ENCODE measurements around the gene PDGFC. TPM values are rescaled to one million over a fixed set of nuclear protein-coding genes. Genes with fewer than 3 reads are reported as not detected.

The PDGFC gene
- total RNA-seq, 1 donor: 145 TPM

DNA sequence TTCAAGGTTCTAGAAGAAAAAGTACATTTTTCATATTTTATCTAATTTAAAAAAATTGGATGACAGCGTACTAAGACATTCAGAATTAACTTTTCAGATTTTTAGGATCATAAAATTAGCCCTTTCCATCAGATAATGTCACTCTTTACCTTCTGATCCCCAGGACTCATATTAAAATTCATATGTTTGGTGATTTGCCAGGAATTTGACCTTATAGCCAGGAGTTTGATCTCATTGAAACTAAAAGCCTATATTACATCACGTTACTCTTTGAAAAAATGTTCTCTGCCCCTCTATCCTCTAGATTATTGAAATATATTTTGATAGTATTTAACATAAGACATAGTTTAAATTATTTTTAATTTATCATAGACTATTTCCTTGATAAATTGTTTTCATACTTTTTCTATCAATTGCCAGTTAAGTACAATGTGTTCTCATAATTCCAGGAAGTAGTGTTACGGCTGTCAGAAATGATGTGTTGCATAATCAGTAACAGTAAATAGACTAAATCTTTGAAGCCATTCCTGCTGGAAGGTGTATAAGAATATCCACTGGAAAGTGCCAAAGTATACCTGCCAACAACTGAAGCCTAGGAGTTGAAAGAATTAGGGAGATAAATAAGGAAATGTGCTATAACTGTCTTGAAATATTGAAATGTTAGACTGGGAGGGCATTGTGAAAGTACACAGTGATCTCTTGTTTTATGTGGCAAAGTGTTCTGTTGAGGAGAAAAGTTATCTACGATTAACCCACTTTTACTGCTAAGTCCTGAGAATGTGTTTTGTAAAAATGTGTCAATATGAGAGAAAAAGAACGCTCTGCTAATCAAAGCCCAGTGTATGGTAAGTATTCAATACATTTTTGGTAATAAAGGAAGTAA lies 32.9 kb upstream of the PDGFC start:
- no peak for DNase-seq (ENCODE audit: insufficient read length, low spot score, missing footprints)
- no peak overlapping the region for H3K4me2 ChIP-seq (ENCODE audit: insufficient read depth, low read length)
- H4K20me1 ChIP-seq (ENCODE audit: insufficient read depth, low read length): no peaks in the 10 kb centered on the region
- TF ChIP-seq, protein P1, sequence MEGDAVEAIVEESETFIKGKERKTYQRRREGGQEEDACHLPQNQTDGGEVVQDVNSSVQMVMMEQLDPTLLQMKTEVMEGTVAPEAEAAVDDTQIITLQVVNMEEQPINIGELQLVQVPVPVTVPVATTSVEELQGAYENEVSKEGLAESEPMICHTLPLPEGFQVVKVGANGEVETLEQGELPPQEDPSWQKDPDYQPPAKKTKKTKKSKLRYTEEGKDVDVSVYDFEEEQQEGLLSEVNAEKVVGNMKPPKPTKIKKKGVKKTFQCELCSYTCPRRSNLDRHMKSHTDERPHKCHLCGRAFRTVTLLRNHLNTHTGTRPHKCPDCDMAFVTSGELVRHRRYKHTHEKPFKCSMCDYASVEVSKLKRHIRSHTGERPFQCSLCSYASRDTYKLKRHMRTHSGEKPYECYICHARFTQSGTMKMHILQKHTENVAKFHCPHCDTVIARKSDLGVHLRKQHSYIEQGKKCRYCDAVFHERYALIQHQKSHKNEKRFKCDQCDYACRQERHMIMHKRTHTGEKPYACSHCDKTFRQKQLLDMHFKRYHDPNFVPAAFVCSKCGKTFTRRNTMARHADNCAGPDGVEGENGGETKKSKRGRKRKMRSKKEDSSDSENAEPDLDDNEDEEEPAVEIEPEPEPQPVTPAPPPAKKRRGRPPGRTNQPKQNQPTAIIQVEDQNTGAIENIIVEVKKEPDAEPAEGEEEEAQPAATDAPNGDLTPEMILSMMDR (IDR thresholded peaks at IDR 0.05; ENCODE audit: extremely low read depth, low read depth, low read length): no peak
- H3K4me1 ChIP-seq (ENCODE audit: insufficient read depth, low read length): peaks cover 6% of the 10 kb centered on the region
- peak overlapping the region; percentile 26 for H2AFZ ChIP-seq (ENCODE audit: low read length)
- H3K36me3 ChIP-seq (ENCODE audit: insufficient read depth, low read length): no peaks in the 10 kb centered on the region
- H3K27ac ChIP-seq (ENCODE audit: low read depth, low read length): peak overlapping the region; percentile 53
- H3K27me3 ChIP-seq (ENCODE audit: insufficient read depth, low read length): no peaks in the 10 kb centered on the region
- no peaks in the 10 kb centered on the region for H3K9me3 ChIP-seq (ENCODE audit: low read depth, low read length)
- H3K4me3 ChIP-seq (ENCODE audit: insufficient read depth, low read length): no peak overlapping the region
- H3K79me2 ChIP-seq (ENCODE audit: insufficient read depth, low read length): no peaks in the 10 kb centered on the region

DNA sequence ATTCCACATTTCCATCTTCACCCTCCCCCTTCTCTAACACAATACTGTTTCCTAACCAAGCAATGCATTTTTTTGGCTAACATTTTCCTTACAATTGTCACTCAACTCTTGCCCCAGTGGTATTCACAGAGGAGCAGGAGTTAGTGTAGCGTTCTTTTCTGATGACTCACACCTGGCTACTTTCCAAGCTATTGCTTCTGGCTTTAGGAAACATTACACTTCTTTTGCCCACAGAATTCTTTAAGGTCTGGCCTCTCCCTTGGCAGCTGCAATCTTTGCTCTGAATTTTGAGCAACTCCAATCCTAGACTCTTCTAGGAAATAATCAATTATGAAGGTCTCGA lies 27.5 kb upstream of the PDGFC start:
- Histone ChIP-seq H3K27ac (ENCODE audit: low read depth, low read length) (peak overlapping the region; percentile 77), H3K4me1 (ENCODE audit: insufficient read depth, low read length) (peaks cover 18% of the 10 kb centered on the region), H3K4me3 (ENCODE audit: insufficient read depth, low read length) (peak overlapping the region; percentile 37), H3K4me2 (ENCODE audit: insufficient read depth, low read length) (peak overlapping the region; percentile 70), H3K9me3 (ENCODE audit: low read depth, low read length) (no peaks in the 10 kb centered on the region), H4K20me1 (ENCODE audit: insufficient read depth, low read length) (no peaks in the 10 kb centered on the region), H2AFZ (ENCODE audit: low read length) (peak overlapping the region; percentile 60), H3K36me3 (ENCODE audit: insufficient read depth, low read length) (no peaks in the 10 kb centered on the region), H3K79me2 (ENCODE audit: insufficient read depth, low read length) (no peaks in the 10 kb centered on the region), H3K27me3 (ENCODE audit: insufficient read depth, low read length) (no peaks in the 10 kb centered on the region)
- TF ChIP-seq, protein P1 (IDR thresholded peaks at IDR 0.05; ENCODE audit: extremely low read depth, low read depth, low read length): no peak
- DNase-seq (ENCODE audit: insufficient read length, low spot score, missing footprints): no peak

DNA sequence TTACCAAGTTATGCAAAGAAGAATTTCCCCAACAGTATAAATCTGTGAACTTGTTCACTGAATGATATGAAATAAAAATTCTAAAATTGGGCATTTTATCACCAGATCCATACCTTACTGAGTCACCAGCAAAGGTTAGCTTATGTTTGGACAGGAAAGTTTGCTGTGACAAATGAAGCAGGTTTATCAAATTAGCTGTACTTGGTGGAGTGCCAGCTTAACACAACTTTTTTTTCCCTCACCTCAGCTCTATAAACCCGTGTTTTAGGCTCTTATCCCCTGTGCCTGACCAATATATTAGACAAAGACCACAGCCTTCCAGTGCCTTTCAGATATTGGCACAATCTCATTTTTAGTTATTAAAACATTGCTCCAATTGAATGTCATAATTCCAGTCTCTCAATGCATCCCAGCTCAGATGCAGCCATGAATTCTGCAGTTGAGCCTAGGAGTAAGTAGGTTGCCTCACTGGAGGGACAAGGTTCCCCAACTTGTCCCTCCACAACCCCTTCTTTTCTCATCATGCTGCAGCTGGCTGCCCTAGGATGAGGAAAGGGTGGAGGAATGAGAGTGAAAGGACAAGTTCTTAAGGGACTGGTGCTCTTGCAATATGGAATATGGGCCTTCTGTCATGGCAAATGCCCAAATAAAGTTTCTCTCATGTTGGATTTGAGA lies 27.0 kb upstream of the PDGFC start:
- peak overlapping the region; percentile 26 for H3K4me3 ChIP-seq (ENCODE audit: insufficient read depth, low read length)
- H3K4me1 ChIP-seq (ENCODE audit: insufficient read depth, low read length): peaks cover 18% of the 10 kb centered on the region
- H3K79me2 ChIP-seq (ENCODE audit: insufficient read depth, low read length): no peaks in the 10 kb centered on the region
- no peaks in the 10 kb centered on the region for H3K27me3 ChIP-seq (ENCODE audit: insufficient read depth, low read length)
- H3K9me3 ChIP-seq (ENCODE audit: low read depth, low read length): no peaks in the 10 kb centered on the region
- H4K20me1 ChIP-seq (ENCODE audit: insufficient read depth, low read length): no peaks in the 10 kb centered on the region
- DNase-seq (ENCODE audit: insufficient read length, low spot score, missing footprints): no peak
- peak overlapping the region; percentile 77 for H3K27ac ChIP-seq (ENCODE audit: low read depth, low read length)
- H3K36me3 ChIP-seq (ENCODE audit: insufficient read depth, low read length): no peaks in the 10 kb centered on the region
- TF ChIP-seq, protein P1 (IDR thresholded peaks at IDR 0.05; ENCODE audit: extremely low read depth, low read depth, low read length): no peak
- peak overlapping the region; percentile 52 for H2AFZ ChIP-seq (ENCODE audit: low read length)
- peak overlapping the region; percentile 70 for H3K4me2 ChIP-seq (ENCODE audit: insufficient read depth, low read length)

DNA sequence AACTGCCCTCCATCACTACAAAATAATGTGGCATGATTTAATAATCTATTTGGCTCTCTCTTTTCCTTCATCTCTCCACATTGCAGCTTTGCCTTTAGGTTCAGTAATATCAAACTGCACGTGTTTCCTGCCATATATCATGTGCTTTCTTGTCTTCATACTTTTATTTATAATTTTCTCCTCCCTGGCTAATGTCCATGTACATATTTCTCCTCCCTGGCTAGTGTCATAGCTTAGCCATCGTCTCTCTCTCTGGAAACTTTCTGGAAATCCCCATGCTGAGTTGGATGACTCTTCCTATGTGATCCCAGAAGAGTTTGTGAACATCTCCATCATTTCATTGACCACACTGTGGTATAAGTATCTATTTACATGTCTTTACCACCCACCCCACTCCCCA lies 21.3 kb upstream of the PDGFC start:
- Histone ChIP-seq H3K79me2 (ENCODE audit: insufficient read depth, low read length) (no peaks in the 10 kb centered on the region), H3K27me3 (ENCODE audit: insufficient read depth, low read length) (no peaks in the 10 kb centered on the region), H3K36me3 (ENCODE audit: insufficient read depth, low read length) (no peaks in the 10 kb centered on the region), H3K4me2 (ENCODE audit: insufficient read depth, low read length) (no peak overlapping the region), H3K9me3 (ENCODE audit: low read depth, low read length) (no peaks in the 10 kb centered on the region), H4K20me1 (ENCODE audit: insufficient read depth, low read length) (no peaks in the 10 kb centered on the region), H3K4me3 (ENCODE audit: insufficient read depth, low read length) (no peak overlapping the region), H3K27ac (ENCODE audit: low read depth, low read length) (no peak overlapping the region), H2AFZ (ENCODE audit: low read length) (peak overlapping the region; percentile 21), H3K4me1 (ENCODE audit: insufficient read depth, low read length) (no peaks in the 10 kb centered on the region)
- TF ChIP-seq, protein P1 (IDR thresholded peaks at IDR 0.05; ENCODE audit: extremely low read depth, low read depth, low read length): no peak
- peak; percentile 29 for DNase-seq (ENCODE audit: insufficient read length, low spot score, missing footprints)
